ENCODE results near the gene TATDN3.

DNA sequence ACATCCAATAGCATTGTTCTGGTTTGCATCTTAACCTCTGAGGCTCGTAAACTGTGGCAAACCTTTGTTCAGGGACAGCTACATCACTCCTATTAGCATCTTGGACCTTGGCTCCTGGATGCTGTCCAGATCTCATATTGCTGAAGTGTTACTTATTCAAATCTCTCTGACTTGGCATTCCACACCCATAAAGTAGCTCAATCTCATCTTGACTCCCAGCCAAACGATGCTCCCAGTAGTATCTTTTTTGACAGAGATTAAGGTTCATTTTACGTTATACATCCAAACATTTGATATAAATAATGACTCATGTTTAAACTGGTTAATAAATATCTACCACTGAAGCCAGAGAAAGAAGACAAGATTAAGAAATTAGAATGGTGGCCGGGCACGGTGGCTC is 62.0 kb downstream of the TATDN3 start:
- TF ChIP-seq POLR2A (IDR thresholded peaks at IDR 0.05) (no peak), POLR2AphosphoS5 (IDR thresholded peaks at IDR 0.05) (no peak)
- TF ChIP-seq, protein P1, sequence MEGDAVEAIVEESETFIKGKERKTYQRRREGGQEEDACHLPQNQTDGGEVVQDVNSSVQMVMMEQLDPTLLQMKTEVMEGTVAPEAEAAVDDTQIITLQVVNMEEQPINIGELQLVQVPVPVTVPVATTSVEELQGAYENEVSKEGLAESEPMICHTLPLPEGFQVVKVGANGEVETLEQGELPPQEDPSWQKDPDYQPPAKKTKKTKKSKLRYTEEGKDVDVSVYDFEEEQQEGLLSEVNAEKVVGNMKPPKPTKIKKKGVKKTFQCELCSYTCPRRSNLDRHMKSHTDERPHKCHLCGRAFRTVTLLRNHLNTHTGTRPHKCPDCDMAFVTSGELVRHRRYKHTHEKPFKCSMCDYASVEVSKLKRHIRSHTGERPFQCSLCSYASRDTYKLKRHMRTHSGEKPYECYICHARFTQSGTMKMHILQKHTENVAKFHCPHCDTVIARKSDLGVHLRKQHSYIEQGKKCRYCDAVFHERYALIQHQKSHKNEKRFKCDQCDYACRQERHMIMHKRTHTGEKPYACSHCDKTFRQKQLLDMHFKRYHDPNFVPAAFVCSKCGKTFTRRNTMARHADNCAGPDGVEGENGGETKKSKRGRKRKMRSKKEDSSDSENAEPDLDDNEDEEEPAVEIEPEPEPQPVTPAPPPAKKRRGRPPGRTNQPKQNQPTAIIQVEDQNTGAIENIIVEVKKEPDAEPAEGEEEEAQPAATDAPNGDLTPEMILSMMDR (IDR thresholded peaks at IDR 0.05): no peak
